Lung (tissue), 12 donors: Measurements from ENCODE around the gene DPYSL3. TPM values are rescaled to one million over a fixed set of nuclear protein-coding genes. Genes with fewer than 3 reads are reported as not detected.

Source experiments
- ATAC-seq: fragments of 200-7000 bp; cut with Tn5 transposase; one replicate; pipeline ENCODE4 v1.9.1; 2020; ENCODE audit warnings: moderate number of reproducible peaks; ENCODE audit not compliant: insufficient read depth, low FRiP score
- DNase-seq, 3 donors: peaks; one replicate each; pipeline ENCODE4 v3.0.0-alpha.2; 2013 to 2017
- H3K27ac ChIP-seq, 2 donors: one replicate each; pipeline ENCODE4 v1.5.1; 2013; ENCODE audit warnings: mild to moderate bottlenecking in 2 of 2, moderate library complexity in 2 of 2, control low read depth in 1 of 2, inconsistent platforms in 1 of 2, low read depth in 1 of 2, low read length in 1 of 2
- H3K27me3 ChIP-seq, 3 donors: one replicate each; pipeline ENCODE4 v1.5.1; 2013; ENCODE audit warnings: low read length in 2 of 3; ENCODE audit not compliant: control insufficient read depth in 3 of 3, insufficient read depth in 3 of 3
- H3K36me3 ChIP-seq, 4 donors: one replicate each; pipeline ENCODE4 v1.5.1; 2013; ENCODE audit warnings: low read length in 4 of 4, mild to moderate bottlenecking in 1 of 4, moderate library complexity in 1 of 4; ENCODE audit not compliant: control insufficient read depth in 4 of 4, insufficient read depth in 4 of 4
- H3K4me1 ChIP-seq, 5 donors: one replicate each; pipeline ENCODE4 v1.5.1; 2013; ENCODE audit warnings: low read length in 5 of 5, mild to moderate bottlenecking in 2 of 5, moderate library complexity in 1 of 5; ENCODE audit not compliant: control insufficient read depth in 5 of 5, insufficient read depth in 5 of 5
- H3K4me3 ChIP-seq: one replicate; pipeline ENCODE4 v1.5.1; 2013; ENCODE audit warnings: mild to moderate bottlenecking, control low read depth, moderate library complexity
- H3K9ac ChIP-seq, 2 donors: one replicate each; pipeline ENCODE4 v1.5.1; 2013; ENCODE audit warnings: low read length in 2 of 2, control low read depth in 1 of 2; ENCODE audit not compliant: insufficient read depth in 1 of 2
- H3K9me3 ChIP-seq, 4 donors: one replicate each; pipeline ENCODE4 v1.5.1; 2013; ENCODE audit warnings: low read length in 3 of 4, mild to moderate bottlenecking in 1 of 4, moderate library complexity in 1 of 4; ENCODE audit not compliant: control insufficient read depth in 4 of 4, insufficient read depth in 3 of 4
- WGBS, 2 donors: extraction: QIAGEN DNeasy Blood & Tissue Kit; methylation state at CpG; one replicate each; pipeline ENCODE4 v1.1.7; 2013; 5-methylcytosine and 5-hydroxymethylcytosine counted together
- polyA plus RNA-seq, 2 donors: library from polyadenylated mRNA; stranded (reverse); fragments of 200-250 nt; gene quantifications; one replicate each; pipeline ENCODE4 v1.2.1, GENCODE V29; 2013
- total RNA-seq, 2 donors: library from RNA; depleted of rRNA in 1 of 2; stranded (reverse); fragments of >200 nt in 1 of 2; gene quantifications; one replicate each; pipeline ENCODE4 v1.2.1, GENCODE V29; 2014 to 2021
- TF ChIP-seq, protein P1 (sequence below): IDR thresholded peaks from 2 replicates; pipeline ENCODE4 v1.5.1; 2012; ENCODE audit warnings: mild to moderate bottlenecking; ENCODE audit errors: control extremely low read depth, extremely low read depth
- donor health status: control.
- donor health status: control.
- donor health status: Bipolar disorder and iron deficiency.
- donor health status: healthy.
- donor health status: DM: yes; HTN: yes; CAD: no.

The DPYSL3 gene
- total and polyA plus RNA-seq, 4 donors = 13.8 to 112 (median 43.7) TPM

- Histone ChIP-seq H3K4me1 (peaks cover 0 to 4% (median 0%) of the 10 kb centered on the region in 5 donors), H3K9ac (no peak overlapping the region), H3K27me3 (no peaks in the 10 kb centered on the region), H3K36me3 (peaks cover 0 to 23% (median 19%) of the 10 kb centered on the region in 4 donors), H3K4me3 (no peak overlapping the region), H3K9me3 (peaks cover 0 to 2% (median 0%) of the 10 kb centered on the region in 4 donors), H3K27ac (no peak overlapping the region)
- DNase-seq (no peak), ATAC-seq (no peak)
- TF ChIP-seq, protein P1, sequence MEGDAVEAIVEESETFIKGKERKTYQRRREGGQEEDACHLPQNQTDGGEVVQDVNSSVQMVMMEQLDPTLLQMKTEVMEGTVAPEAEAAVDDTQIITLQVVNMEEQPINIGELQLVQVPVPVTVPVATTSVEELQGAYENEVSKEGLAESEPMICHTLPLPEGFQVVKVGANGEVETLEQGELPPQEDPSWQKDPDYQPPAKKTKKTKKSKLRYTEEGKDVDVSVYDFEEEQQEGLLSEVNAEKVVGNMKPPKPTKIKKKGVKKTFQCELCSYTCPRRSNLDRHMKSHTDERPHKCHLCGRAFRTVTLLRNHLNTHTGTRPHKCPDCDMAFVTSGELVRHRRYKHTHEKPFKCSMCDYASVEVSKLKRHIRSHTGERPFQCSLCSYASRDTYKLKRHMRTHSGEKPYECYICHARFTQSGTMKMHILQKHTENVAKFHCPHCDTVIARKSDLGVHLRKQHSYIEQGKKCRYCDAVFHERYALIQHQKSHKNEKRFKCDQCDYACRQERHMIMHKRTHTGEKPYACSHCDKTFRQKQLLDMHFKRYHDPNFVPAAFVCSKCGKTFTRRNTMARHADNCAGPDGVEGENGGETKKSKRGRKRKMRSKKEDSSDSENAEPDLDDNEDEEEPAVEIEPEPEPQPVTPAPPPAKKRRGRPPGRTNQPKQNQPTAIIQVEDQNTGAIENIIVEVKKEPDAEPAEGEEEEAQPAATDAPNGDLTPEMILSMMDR = no peak
- WGBS, 2 donors = 95 to 96% methylated on average over 9 of the region's 9 CpGs
Observed at GRCh38 chr5:147398860-147399259, 111.0 kb downstream of the DPYSL3 start.

DNA sequence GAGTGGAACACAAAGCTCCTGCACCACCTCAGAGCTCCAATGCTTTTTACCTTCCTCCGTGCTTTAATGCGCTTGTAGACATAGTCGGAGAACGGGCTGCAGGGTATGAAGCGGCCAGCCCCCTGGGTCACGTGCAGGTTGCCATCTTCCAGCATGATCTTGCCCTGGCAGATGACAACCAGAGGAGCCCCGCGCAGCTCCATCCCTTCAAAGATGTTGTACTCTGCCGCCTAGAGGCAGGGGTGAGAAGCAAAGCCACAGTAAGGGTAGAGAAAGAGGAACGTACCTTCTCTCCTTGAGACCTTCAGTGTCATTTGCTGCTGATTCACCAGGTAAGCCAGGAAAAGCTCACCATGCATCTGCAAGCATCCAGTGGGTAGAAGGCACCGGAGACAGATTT lies 112.3 kb downstream of the DPYSL3 start:
- TF ChIP-seq, protein P1 = no peak
- ATAC-seq (no peak), DNase-seq (no peak)
- WGBS, 2 donors = 91 to 92% methylated on average over 11 of the region's 11 CpGs
- Histone ChIP-seq H3K9me3 (peaks cover 0 to 2% (median 0%) of the 10 kb centered on the region in 4 donors), H3K9ac (no peak overlapping the region), H3K27ac (no peak overlapping the region), H3K4me1 (peaks cover 0 to 3% (median 0%) of the 10 kb centered on the region in 5 donors), H3K36me3 (peaks cover 0 to 24% (median 19%) of the 10 kb centered on the region in 4 donors), H3K27me3 (no peaks in the 10 kb centered on the region), H3K4me3 (no peak overlapping the region)

DNA sequence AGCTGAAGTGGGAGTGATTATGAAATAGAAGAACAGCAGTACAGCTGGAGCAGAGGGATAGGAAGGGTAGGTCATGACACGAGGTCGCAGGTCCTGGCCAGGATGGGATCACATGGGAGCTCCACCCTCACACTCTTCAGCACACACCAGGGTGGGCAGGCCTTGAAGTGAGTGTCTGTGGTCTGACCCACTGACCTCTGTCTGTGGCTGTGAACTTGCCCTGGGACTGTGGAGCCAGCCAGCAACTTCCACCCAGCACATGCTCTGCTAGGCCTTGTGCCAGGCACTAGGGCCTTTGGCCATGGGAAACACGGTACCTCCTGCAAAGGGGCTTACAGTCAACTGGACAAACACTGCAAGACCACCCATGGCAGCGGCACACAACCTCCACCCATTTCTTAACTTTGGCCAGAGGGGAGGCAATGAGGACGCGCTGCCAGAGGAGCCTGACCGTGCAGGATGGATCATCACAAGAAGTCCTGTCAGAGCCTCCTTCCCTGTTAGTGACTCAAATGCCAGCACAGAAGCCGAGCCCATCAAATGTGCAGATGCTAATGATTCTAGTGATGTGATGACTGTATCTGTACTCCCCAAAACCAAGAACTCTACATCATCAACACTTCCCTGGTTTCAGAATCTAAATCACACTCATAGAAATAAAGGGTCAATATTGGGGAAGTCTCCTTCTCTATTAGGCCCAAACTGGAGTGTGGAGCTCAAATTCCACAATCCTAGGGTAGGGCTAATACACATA lies 113.6 kb downstream of the DPYSL3 start:
- ATAC-seq (peak; percentile 71), DNase-seq (peak in 1 of 3 donors; percentile 16)
- 78 to 80% methylated on average over 8 of the region's 8 CpGs for WGBS, 2 donors
- H3K9me3 ChIP-seq = peaks cover 0 to 2% (median 0%) of the 10 kb centered on the region in 4 donors
- no peak overlapping the region for H3K4me3 ChIP-seq
- H3K27ac ChIP-seq = no peak overlapping the region
- no peaks in the 10 kb centered on the region for H3K27me3 ChIP-seq
- TF ChIP-seq, protein P1 = no peak
- H3K36me3 ChIP-seq = peaks cover 0 to 24% (median 19%) of the 10 kb centered on the region in 4 donors
- H3K9ac ChIP-seq = peak overlapping the region in 1 of 2 donors; percentile 23
- peaks cover 0 to 3% (median 0%) of the 10 kb centered on the region in 5 donors for H3K4me1 ChIP-seq
